Heart left ventricle (tissue), 13 donors: ENCODE measurements around the gene TOPBP1.

Source experiments
- POLR2A ChIP-seq, 2 donors: fragments of 450-650 bp; IDR thresholded peaks; one replicate each; pipeline ENCODE4 v1.6.1; 2017; ENCODE audit warnings: antibody characterized with exemption in 2 of 2, mild to moderate bottlenecking in 2 of 2, moderate library complexity in 2 of 2
- TF ChIP-seq, protein P1 (sequence below), 12 donors: fragments of 200-600 bp; sonication (generic) in 4 of 12; IDR thresholded peaks; one replicate each; pipeline versions ENCODE4 v1.5.0 to v1.8.0; 2018 to 2022; ENCODE audit warnings: antibody characterized with exemption in 12 of 12, mild to moderate bottlenecking in 5 of 12
- donor health status: ischemic (EF 13 %, LVEDD 7.1; RV severe dilation, severe dysfunction).
- donor health status: DM: no; HTN: yes; CAD: no.
- donor health status: DM: no; HTN: no; CAD: no.
- donor health status: ischemic (EF 25% LVEDD 6.9; RV normal size, moderate dysfunction).
- donor health status: ischemic (EF 25% LVEDD 5.7; RV mildly dilated, moderate dysfunction).
- donor health status: ischemic (EF 35%, LVEDD 5.7; RV mildly dilated, moderate dysfunction).
- donor health status: nonischemic (EF 11% LVEDD 7.7; RV severe dilation, severe dysfunction).
- donor health status: DM: yes; HTN: yes; CAD: no.
- donor health status: PGD.
- donor health status: ischemic (EF 29% LVEDD 5.4; RV normal size, mild dysfunction).
- donor health status: nonischemic (EF 23%, LVEDD 6.1; RV moderate dilation, normal function).

DNA sequence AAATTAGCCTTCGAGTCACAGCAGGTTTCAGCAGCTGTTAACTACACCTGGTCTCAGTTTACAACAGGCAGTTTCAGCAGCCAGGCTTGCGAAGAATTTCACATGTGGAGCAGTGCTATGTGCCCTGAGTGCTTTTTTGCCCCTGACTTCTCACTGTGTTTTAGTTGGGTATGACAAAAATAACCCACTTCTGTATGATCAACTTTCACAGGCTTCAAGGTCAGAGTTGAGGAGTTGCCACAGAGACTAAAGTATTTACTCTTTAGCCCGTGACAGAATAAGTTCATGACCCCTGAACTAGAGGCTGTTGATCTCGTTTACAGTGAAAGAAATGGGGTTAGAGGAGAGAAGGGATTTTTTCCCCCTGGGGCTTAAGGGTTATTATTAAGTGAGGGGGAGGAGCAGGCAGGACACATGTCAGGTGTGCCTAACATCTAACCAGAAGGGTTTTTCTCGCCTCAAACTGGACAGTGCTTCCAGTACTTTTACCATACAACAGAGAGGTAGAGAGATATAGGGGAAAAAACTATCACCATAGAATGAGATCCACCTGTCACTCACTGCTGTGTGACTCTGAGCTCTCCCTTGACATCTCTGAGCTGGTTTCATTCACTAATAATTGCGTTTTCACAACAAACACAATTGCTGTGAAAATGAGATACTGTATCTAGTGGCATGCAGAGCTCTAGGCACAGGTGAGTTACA, 14.0 kb upstream of the TOPBP1 start:
- TF ChIP-seq, protein P1, sequence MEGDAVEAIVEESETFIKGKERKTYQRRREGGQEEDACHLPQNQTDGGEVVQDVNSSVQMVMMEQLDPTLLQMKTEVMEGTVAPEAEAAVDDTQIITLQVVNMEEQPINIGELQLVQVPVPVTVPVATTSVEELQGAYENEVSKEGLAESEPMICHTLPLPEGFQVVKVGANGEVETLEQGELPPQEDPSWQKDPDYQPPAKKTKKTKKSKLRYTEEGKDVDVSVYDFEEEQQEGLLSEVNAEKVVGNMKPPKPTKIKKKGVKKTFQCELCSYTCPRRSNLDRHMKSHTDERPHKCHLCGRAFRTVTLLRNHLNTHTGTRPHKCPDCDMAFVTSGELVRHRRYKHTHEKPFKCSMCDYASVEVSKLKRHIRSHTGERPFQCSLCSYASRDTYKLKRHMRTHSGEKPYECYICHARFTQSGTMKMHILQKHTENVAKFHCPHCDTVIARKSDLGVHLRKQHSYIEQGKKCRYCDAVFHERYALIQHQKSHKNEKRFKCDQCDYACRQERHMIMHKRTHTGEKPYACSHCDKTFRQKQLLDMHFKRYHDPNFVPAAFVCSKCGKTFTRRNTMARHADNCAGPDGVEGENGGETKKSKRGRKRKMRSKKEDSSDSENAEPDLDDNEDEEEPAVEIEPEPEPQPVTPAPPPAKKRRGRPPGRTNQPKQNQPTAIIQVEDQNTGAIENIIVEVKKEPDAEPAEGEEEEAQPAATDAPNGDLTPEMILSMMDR (IDR thresholded peaks at IDR 0.05) = no peak
- no peak for TF ChIP-seq POLR2A (IDR thresholded peaks at IDR 0.05)
